ENCODE measurements around the gene EWSR1.
A peak's percentile ranks its signal among the peaks of the same experiment; 100 is the strongest.

GRCh38 chr22:29268511-29269229, 602 bp downstream of the EWSR1 start:
- no peak for TF ChIP-seq CTCF (IDR thresholded peaks at IDR 0.05; ENCODE audit: insufficient read depth, low read length)
- TF ChIP-seq REST (IDR thresholded peaks at IDR 0.05; ENCODE audit: insufficient replicate concordance, low read depth) = no peak
- peak; percentile 3; the same call in 1 of the 2 replicates for TF ChIP-seq POLR2AphosphoS5 (IDR thresholded peaks at IDR 0.05; ENCODE audit: low read depth)

Data from HL-60 (cell line).